IMR-90 (cell line): ENCODE data around the gene RPL36A. TPM values are rescaled to one million over a fixed set of nuclear protein-coding genes. Genes with fewer than 3 reads are reported as not detected.

Experiments
- ATAC-seq: fragments of 200-7000 bp; cut with Tn5 transposase; 2 replicates; pipeline ENCODE4 v1.9.1; 2020; ENCODE audit warnings: low read depth, mild to moderate bottlenecking, moderate library complexity
- BruUV-seq: library from RNA; stranded (reverse); fragments of 400-500 nt; replicated peaks from 2 replicates; lab custom pipeline; 2021; lab: Mats Ljungman, UMichigan
- CTCF ChIA-PET: fragments of 300-600 bp; formaldehyde crosslinking; extraction: SDS; loops from one replicate; lab custom pipeline; 2021; ENCODE audit warnings: antibody characterized with exemption; lab: Yijun Ruan, JAX
- POLR2A ChIA-PET: fragments of 300-600 bp; sonication (Branson Sonifier 250); formaldehyde crosslinking; loops from one replicate; lab custom pipeline; 2022; ENCODE audit warnings: antibody characterized with exemption; ENCODE audit not compliant: unreplicated experiment; lab: Charles Lee
- DNase-seq: peaks from one replicate; pipeline ENCODE4 v3.0.0; 2013
- H2AFZ ChIP-seq: replicated peaks from 2 replicates; pipeline ENCODE3; 2013; ENCODE audit warnings: low read length, mild to moderate bottlenecking; ENCODE audit not compliant: poor library complexity
- H2AK5ac ChIP-seq: 2 replicates; pipeline ENCODE4 v1.6.1; 2013; ENCODE audit warnings: low read depth, low read length, inconsistent platforms
- H2AK9ac ChIP-seq: replicated peaks from 2 replicates; pipeline ENCODE3; 2013; ENCODE audit warnings: mild to moderate bottlenecking, low read depth, low read length, moderate library complexity; ENCODE audit not compliant: poor library complexity
- H2BK120ac ChIP-seq: 2 replicates; pipeline ENCODE4 v1.6.1; 2013; ENCODE audit warnings: low read depth, low read length, inconsistent platforms
- H2BK15ac ChIP-seq: 3 replicates; pipeline ENCODE4 v1.6.1; 2013; ENCODE audit warnings: low read depth, low read length, inconsistent platforms
- H2BK20ac ChIP-seq: 2 replicates; pipeline ENCODE4 v1.6.1; 2013; ENCODE audit warnings: low read depth, mild to moderate bottlenecking, inconsistent platforms, low read length, moderate library complexity
- H2BK5ac ChIP-seq: 2 replicates; pipeline ENCODE4 v1.6.1; 2013; ENCODE audit warnings: mild to moderate bottlenecking, low read depth, low read length, inconsistent platforms; ENCODE audit not compliant: poor library complexity, severe bottlenecking
- H3K14ac ChIP-seq: replicated peaks from 2 replicates; pipeline ENCODE4 v1.6.1; 2013; ENCODE audit warnings: low read depth, low read length, inconsistent platforms
- H3K18ac ChIP-seq: 2 replicates; pipeline ENCODE4 v1.6.1; 2013; ENCODE audit warnings: low read depth, low read length, control low read depth
- H3K23ac ChIP-seq: 2 replicates; pipeline ENCODE4 v1.6.1; 2013; ENCODE audit warnings: low read depth, low read length, inconsistent platforms
- H3K27ac ChIP-seq: 2 replicates; pipeline ENCODE4 v1.5.1; 2013; ENCODE audit warnings: mild to moderate bottlenecking, control low read depth, low read length; ENCODE audit not compliant: insufficient read depth
- H3K27me3 ChIP-seq: 2 replicates; pipeline ENCODE4 v1.6.1; 2013; ENCODE audit warnings: low read length; ENCODE audit not compliant: control insufficient read depth, insufficient read depth
- H3K36me3 ChIP-seq: 2 replicates; pipeline ENCODE4 v1.6.1; 2013; ENCODE audit warnings: low read length, mixed read lengths; ENCODE audit not compliant: control insufficient read depth, insufficient read depth
- H3K4ac ChIP-seq: 2 replicates; pipeline ENCODE4 v1.6.1; 2013; ENCODE audit warnings: low read depth, low read length, inconsistent platforms
- H3K4me1 ChIP-seq: 2 replicates; pipeline ENCODE4 v1.6.1; 2013; ENCODE audit warnings: low read length, mixed read lengths; ENCODE audit not compliant: control insufficient read depth, insufficient read depth
- H3K4me2 ChIP-seq: 2 replicates; pipeline ENCODE4 v1.6.1; 2013; ENCODE audit warnings: low read depth, mild to moderate bottlenecking, control low read depth, low read length, moderate library complexity
- H3K4me3 ChIP-seq: 2 replicates; pipeline ENCODE4 v1.5.1; 2013; ENCODE audit warnings: low read depth, mild to moderate bottlenecking, control low read depth, low read length, moderate library complexity; ENCODE audit not compliant: insufficient read depth
- H3K56ac ChIP-seq: 2 replicates; pipeline ENCODE4 v1.6.1; 2013; ENCODE audit warnings: low read length, inconsistent platforms; ENCODE audit not compliant: insufficient read depth; ENCODE audit errors: extremely low read depth
- H3K79me1 ChIP-seq, 2 experiments: 2 replicates each; pipeline ENCODE4 v1.6.1; 2013; ENCODE audit warnings: low read length in 2 of 2, inconsistent platforms in 1 of 2, low read depth in 1 of 2
- H3K9ac ChIP-seq: 2 replicates; pipeline ENCODE4 v1.6.1; 2013; ENCODE audit warnings: low read depth, low read length, control low read depth
- H3K9me1 ChIP-seq: 2 replicates; pipeline ENCODE4 v1.6.1; 2013; ENCODE audit warnings: low read length, inconsistent platforms; ENCODE audit not compliant: insufficient read depth
- H3K9me3 ChIP-seq: 2 replicates; pipeline ENCODE4 v1.6.1; 2013; ENCODE audit warnings: low read length; ENCODE audit not compliant: control insufficient read depth, insufficient read depth
- H4K20me1 ChIP-seq: 2 replicates; pipeline ENCODE4 v1.6.1; 2013; ENCODE audit warnings: low read length, inconsistent platforms; ENCODE audit not compliant: insufficient read depth
- H4K5ac ChIP-seq: 2 replicates; pipeline ENCODE4 v1.6.1; 2013; ENCODE audit warnings: mild to moderate bottlenecking, low read depth, low read length, control low read depth
- H4K8ac ChIP-seq, 2 experiments: 2 replicates each; pipeline ENCODE4 v1.6.1; 2013; ENCODE audit warnings: low read depth in 2 of 2, low read length in 2 of 2, control low read depth in 1 of 2, inconsistent platforms in 1 of 2
- H4K91ac ChIP-seq: 2 replicates; pipeline ENCODE4 v1.6.1; 2013; ENCODE audit warnings: low read depth, low read length, inconsistent platforms; ENCODE audit not compliant: insufficient read depth
- BHLHE40 ChIP-seq: fragments of 150-350 bp; IDR thresholded peaks from 2 replicates; pipeline ENCODE4 v1.6.1; 2016; ENCODE audit warnings: mild to moderate bottlenecking, low read depth, low read length
- CEBPB ChIP-seq: IDR thresholded peaks from 2 replicates; pipeline ENCODE4 v1.6.1; 2012; ENCODE audit warnings: low read depth, low read length, improper control_type of control experiment
- CHD1 ChIP-seq: IDR thresholded peaks from 2 replicates; pipeline ENCODE4 v1.6.1; 2012; ENCODE audit warnings: low read depth, low read length, improper control_type of control experiment
- FOS ChIP-seq: fragments of 150-350 bp; IDR thresholded peaks from 2 replicates; pipeline ENCODE4 v1.6.1; 2016; ENCODE audit warnings: low read depth, low read length
- MAFK ChIP-seq: IDR thresholded peaks from 2 replicates; pipeline ENCODE4 v1.6.1; 2012; ENCODE audit warnings: low read depth, low read length, improper control_type of control experiment
- MAZ ChIP-seq: IDR thresholded peaks from 2 replicates; pipeline ENCODE4 v1.6.1; 2012; ENCODE audit warnings: low read depth, mild to moderate bottlenecking, low read length, improper control_type of control experiment, moderate library complexity, borderline replicate concordance
- MXI1 ChIP-seq: IDR thresholded peaks from 2 replicates; pipeline ENCODE4 v1.6.1; 2012; ENCODE audit warnings: low read depth, mild to moderate bottlenecking, low read length, moderate library complexity, borderline replicate concordance
- NFE2L2 ChIP-seq: fragments of 150-350 bp; IDR thresholded peaks from 2 replicates; pipeline ENCODE4 v1.6.1; 2016; ENCODE audit warnings: low read depth, mild to moderate bottlenecking, low read length
- POLR2A ChIP-seq: IDR thresholded peaks from 2 replicates; pipeline ENCODE4 v1.6.1; 2012; ENCODE audit warnings: mild to moderate bottlenecking, low read depth, low read length
- RAD21 ChIP-seq: IDR thresholded peaks from 2 replicates; pipeline ENCODE4 v1.6.1; 2012; ENCODE audit warnings: low read length, improper control_type of control experiment
- RCOR1 ChIP-seq: IDR thresholded peaks from 2 replicates; pipeline ENCODE4 v1.6.1; 2012; ENCODE audit warnings: mild to moderate bottlenecking, low read length, improper control_type of control experiment; ENCODE audit not compliant: insufficient replicate concordance
- RFX5 ChIP-seq: IDR thresholded peaks from 2 replicates; pipeline ENCODE4 v1.8.0; 2012; ENCODE audit warnings: low read depth, mild to moderate bottlenecking, low read length, moderate library complexity
- SMC3 ChIP-seq: fragments of 150-350 bp; IDR thresholded peaks from 2 replicates; pipeline ENCODE4 v1.6.1; 2016; ENCODE audit warnings: low read depth, mild to moderate bottlenecking, antibody characterized with exemption, low read length, moderate library complexity
- WGBS, 2 experiments: methylation state at CpG; one replicate each; pipeline versions ENCODE4 v1.1.5 to v1.1.7; 2013; ENCODE audit warnings: missing lambda C conversion rate in 2 of 2; ENCODE audit not compliant: insufficient read length in 1 of 2; ENCODE audit errors: extremely low coverage in 2 of 2; 5-methylcytosine and 5-hydroxymethylcytosine counted together
- dilution Hi-C: fragments of 300-500 bp; cut with HindIII; formaldehyde crosslinking; loops from one replicate; pipeline ENCODE4 v1.14.3; 2018; ENCODE audit warnings: low sequenced_read_pairs; ENCODE audit not compliant: unreplicated experiment
- in situ Hi-C: fragments of 300-500 bp; cut with MboI; formaldehyde crosslinking; loops from 3 replicates; pipeline ENCODE4 v1.14.3; 2019; ENCODE audit warnings: low sequenced_read_pairs, inconsistent platforms, mixed read lengths
- intact Hi-C: fragments of 100-400 bp; cut with micrococcal nuclease; formaldehyde crosslinking; loops from 2 replicates; pipeline ENCODE4 v1.10.0; 2022
- polyA plus RNA-seq, 3 experiments: library from polyadenylated mRNA; depleted of rRNA; stranded (reverse); fragments of >200 nt; gene quantifications; 2 replicates each; pipeline ENCODE4 v1.2.3, GENCODE V29; 2012; ENCODE audit warnings: low replicate concordance in 1 of 3
- total RNA-seq: library from RNA; depleted of rRNA; stranded (reverse); fragments of >200 nt; gene quantifications from 2 replicates; pipeline ENCODE4 v1.2.3, GENCODE V29; 2012
- TF ChIP-seq, protein P1 (sequence below): fragments of 150-350 bp; IDR thresholded peaks from 2 replicates; pipeline ENCODE4 v1.6.1; 2016; ENCODE audit warnings: low read depth, mild to moderate bottlenecking, low read length, moderate library complexity, borderline replicate concordance
- TF ChIP-seq, protein P2 (sequence below): fragments of 150-350 bp; IDR thresholded peaks from 2 replicates; pipeline ENCODE4 v1.6.1; 2017; ENCODE audit warnings: mild to moderate bottlenecking, antibody characterized with exemption, low read length, low read depth
- TF ChIP-seq, protein P3 (sequence below): conservative IDR thresholded peaks from 2 replicates; pipeline ENCODE4 v1.5.1; 2012; ENCODE audit warnings: mild to moderate bottlenecking, low read depth, low read length, improper control_type of control experiment

RPL36A gene
- total and polyA plus RNA-seq, 2 of the 4 experiments (the other 2 are of a cell fraction) = 677 to 2,412 TPM

DNA sequence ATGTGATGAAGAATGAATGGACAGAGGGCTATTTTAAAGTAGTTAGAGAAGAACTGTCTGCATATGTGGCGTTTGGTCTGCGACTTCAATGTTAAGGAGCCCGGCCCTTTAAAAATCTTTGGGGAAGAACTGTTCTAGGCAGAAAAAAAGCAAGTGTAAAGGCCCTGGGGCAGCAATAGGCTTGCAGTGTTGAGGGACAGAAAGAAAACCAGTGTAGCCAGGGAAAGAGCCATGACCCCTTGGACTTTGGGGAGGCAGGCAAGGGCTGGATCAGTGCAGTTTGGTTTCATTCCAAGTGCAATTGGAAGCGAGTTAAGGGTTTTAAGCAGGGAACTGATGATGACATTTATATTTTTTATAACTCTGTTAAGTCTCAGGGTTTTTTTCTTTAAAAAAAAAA lies 9.0 kb downstream of the RPL36A start:
- Histone ChIP-seq H2BK5ac (no peak overlapping the region), H4K8ac (no peak overlapping the region), H3K27ac (no peak overlapping the region), H3K4me3 (no peak overlapping the region), H3K4me1 (no peaks in the 10 kb centered on the region), H3K79me1 (no peaks in the 10 kb centered on the region), H3K9me1 (no peaks in the 10 kb centered on the region), H3K14ac (no peak overlapping the region), H3K4ac (no peak overlapping the region), H3K23ac (no peak overlapping the region), H3K56ac (no peak overlapping the region), H3K9ac (no peak overlapping the region), H3K36me3 (peaks cover 5% of the 10 kb centered on the region), H4K91ac (no peak overlapping the region), H2AK5ac (no peak overlapping the region), H2BK120ac (no peak overlapping the region), H2AK9ac (no peak overlapping the region), H2AFZ (no peak overlapping the region), H2BK20ac (no peak overlapping the region), H3K27me3 (no peaks in the 10 kb centered on the region; the same call in 1 of the 2 replicates), H4K20me1 (no peaks in the 10 kb centered on the region), H3K9me3 (no peaks in the 10 kb centered on the region), H3K4me2 (no peak overlapping the region), H4K5ac (no peak overlapping the region), H2BK15ac (no peak overlapping the region), H3K18ac (no peak overlapping the region)
- WGBS, 2 experiments = no CpG with 5 or more reads among the region's 4 CpGs
- in situ Hi-C loops (no loop called here), intact Hi-C loops (no loop called here), dilution Hi-C loops (no loop called here)
- DNase-seq (no peak), ATAC-seq (no peak)
- BruUV-seq = no TSS peak
- no peak for TF ChIP-seq CEBPB
- no peak for TF ChIP-seq RCOR1
- TF ChIP-seq MAFK = no peak
- no peak for TF ChIP-seq SMC3
- TF ChIP-seq RAD21 = no peak
- TF ChIP-seq MAZ = no peak
- TF ChIP-seq, protein P1, sequence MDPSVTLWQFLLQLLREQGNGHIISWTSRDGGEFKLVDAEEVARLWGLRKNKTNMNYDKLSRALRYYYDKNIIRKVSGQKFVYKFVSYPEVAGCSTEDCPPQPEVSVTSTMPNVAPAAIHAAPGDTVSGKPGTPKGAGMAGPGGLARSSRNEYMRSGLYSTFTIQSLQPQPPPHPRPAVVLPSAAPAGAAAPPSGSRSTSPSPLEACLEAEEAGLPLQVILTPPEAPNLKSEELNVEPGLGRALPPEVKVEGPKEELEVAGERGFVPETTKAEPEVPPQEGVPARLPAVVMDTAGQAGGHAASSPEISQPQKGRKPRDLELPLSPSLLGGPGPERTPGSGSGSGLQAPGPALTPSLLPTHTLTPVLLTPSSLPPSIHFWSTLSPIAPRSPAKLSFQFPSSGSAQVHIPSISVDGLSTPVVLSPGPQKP = no peak
- TF ChIP-seq RFX5 = no peak
- no peak for TF ChIP-seq FOS
- TF ChIP-seq POLR2A = no peak
- TF ChIP-seq, protein P2, sequence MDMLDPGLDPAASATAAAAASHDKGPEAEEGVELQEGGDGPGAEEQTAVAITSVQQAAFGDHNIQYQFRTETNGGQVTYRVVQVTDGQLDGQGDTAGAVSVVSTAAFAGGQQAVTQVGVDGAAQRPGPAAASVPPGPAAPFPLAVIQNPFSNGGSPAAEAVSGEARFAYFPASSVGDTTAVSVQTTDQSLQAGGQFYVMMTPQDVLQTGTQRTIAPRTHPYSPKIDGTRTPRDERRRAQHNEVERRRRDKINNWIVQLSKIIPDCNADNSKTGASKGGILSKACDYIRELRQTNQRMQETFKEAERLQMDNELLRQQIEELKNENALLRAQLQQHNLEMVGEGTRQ = no peak
- no peak for TF ChIP-seq CHD1
- no peak for TF ChIP-seq BHLHE40
- TF ChIP-seq, protein P3, sequence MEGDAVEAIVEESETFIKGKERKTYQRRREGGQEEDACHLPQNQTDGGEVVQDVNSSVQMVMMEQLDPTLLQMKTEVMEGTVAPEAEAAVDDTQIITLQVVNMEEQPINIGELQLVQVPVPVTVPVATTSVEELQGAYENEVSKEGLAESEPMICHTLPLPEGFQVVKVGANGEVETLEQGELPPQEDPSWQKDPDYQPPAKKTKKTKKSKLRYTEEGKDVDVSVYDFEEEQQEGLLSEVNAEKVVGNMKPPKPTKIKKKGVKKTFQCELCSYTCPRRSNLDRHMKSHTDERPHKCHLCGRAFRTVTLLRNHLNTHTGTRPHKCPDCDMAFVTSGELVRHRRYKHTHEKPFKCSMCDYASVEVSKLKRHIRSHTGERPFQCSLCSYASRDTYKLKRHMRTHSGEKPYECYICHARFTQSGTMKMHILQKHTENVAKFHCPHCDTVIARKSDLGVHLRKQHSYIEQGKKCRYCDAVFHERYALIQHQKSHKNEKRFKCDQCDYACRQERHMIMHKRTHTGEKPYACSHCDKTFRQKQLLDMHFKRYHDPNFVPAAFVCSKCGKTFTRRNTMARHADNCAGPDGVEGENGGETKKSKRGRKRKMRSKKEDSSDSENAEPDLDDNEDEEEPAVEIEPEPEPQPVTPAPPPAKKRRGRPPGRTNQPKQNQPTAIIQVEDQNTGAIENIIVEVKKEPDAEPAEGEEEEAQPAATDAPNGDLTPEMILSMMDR = no peak
- TF ChIP-seq MXI1 = no peak
- no peak for TF ChIP-seq NFE2L2
- POLR2A ChIA-PET = no interaction called here
- CTCF ChIA-PET = no interaction called here
